Natural killer cell (primary cell): ENCODE results near the gene ZDHHC11. TPM values are rescaled to one million over a fixed set of nuclear protein-coding genes. Genes with fewer than 3 reads are reported as not detected.

ENCODE experiments used
- ATAC-seq, 3 donors: fragments of 150-1000 bp in 2 of 3; fragments of 200-7000 bp in 1 of 3; cut with Tn5 transposase; 1 replicate in 1 of 3; 2 replicates in 2 of 3; pipeline ENCODE4 v1.10.0; 2021; ENCODE audit warnings: mild to moderate bottlenecking in 2 of 3, moderate library complexity in 2 of 3
- DNase-seq, 2 donors: peaks; one replicate each; pipeline versions ENCODE4 v3.0.0 to v3.0.0-alpha.2; 2013 to 2021; ENCODE audit warnings: mixed read lengths in 1 of 2
- H3K27ac ChIP-seq: one replicate; pipeline ENCODE4 v1.5.1; 2013; ENCODE audit warnings: mild to moderate bottlenecking, low read length
- H3K27me3 ChIP-seq: one replicate; pipeline ENCODE4 v1.6.1; 2013; ENCODE audit warnings: low read length; ENCODE audit not compliant: control insufficient read depth, insufficient read depth
- H3K36me3 ChIP-seq: one replicate; pipeline ENCODE4 v1.6.1; 2013; ENCODE audit warnings: low read length; ENCODE audit not compliant: control insufficient read depth, insufficient read depth
- H3K4me1 ChIP-seq: one replicate; pipeline ENCODE4 v1.6.1; 2013; ENCODE audit warnings: low read length; ENCODE audit not compliant: control insufficient read depth, insufficient read depth
- H3K4me3 ChIP-seq: one replicate; pipeline ENCODE4 v1.5.1; 2013; ENCODE audit warnings: low read length
- H3K9me3 ChIP-seq: one replicate; pipeline ENCODE4 v1.6.1; 2013; ENCODE audit warnings: low read length; ENCODE audit not compliant: control insufficient read depth, insufficient read depth
- H3K27ac Mint-ChIP-seq, 2 donors: one replicate each; pipeline ENCODE4 v1.8.0; 2022; ENCODE audit warnings: mild to moderate bottlenecking in 2 of 2, mixed read lengths in 2 of 2, moderate library complexity in 1 of 2
- H3K27me3 Mint-ChIP-seq, 2 donors: one replicate each; pipeline ENCODE4 v1.8.0; 2022; ENCODE audit warnings: low read depth in 2 of 2, mixed read lengths in 2 of 2
- H3K36me3 Mint-ChIP-seq: one replicate; pipeline ENCODE4 v1.8.0; 2022; ENCODE audit warnings: mixed read lengths
- H3K4me1 Mint-ChIP-seq, 2 donors: one replicate each; pipeline ENCODE4 v1.8.0; 2022; ENCODE audit warnings: mixed read lengths in 2 of 2
- H3K4me3 Mint-ChIP-seq: one replicate; pipeline ENCODE4 v1.8.0; 2022; ENCODE audit warnings: mild to moderate bottlenecking, moderate library complexity, mixed read lengths
- H3K9me3 Mint-ChIP-seq, 2 donors: one replicate each; pipeline ENCODE4 v1.8.0; 2022; ENCODE audit warnings: mixed read lengths in 2 of 2
- CTCF ChIP-seq: fragments of 200-600 bp; IDR thresholded peaks from one replicate; pipeline ENCODE4 v1.8.0; 2022; ENCODE audit warnings: antibody characterized with exemption
- WGBS: methylation state at CpG from one replicate; pipeline ENCODE4 v1.1.7; 2013; ENCODE audit warnings: missing lambda C conversion rate; ENCODE audit not compliant: insufficient coverage; 5-methylcytosine and 5-hydroxymethylcytosine counted together
- intact Hi-C: fragments of 100-400 bp; cut with micrococcal nuclease; formaldehyde crosslinking; loops from one replicate; pipeline ENCODE4 v1.14.2; 2022
- total RNA-seq, 4 donors: library from RNA; stranded (reverse); fragments of 120-200 nt in 1 of 4; gene quantifications; one replicate each; pipeline versions ENCODE4 v1.2.3 to v1.2.4, GENCODE V29; 2013 to 2022

ZDHHC11 gene
- total RNA-seq, 3 donors from 2014 or later (not counting 1 experiment from before 2014, with no cell fraction given), result 2.2 to 7.0 (median 5.0) TPM

DNA sequence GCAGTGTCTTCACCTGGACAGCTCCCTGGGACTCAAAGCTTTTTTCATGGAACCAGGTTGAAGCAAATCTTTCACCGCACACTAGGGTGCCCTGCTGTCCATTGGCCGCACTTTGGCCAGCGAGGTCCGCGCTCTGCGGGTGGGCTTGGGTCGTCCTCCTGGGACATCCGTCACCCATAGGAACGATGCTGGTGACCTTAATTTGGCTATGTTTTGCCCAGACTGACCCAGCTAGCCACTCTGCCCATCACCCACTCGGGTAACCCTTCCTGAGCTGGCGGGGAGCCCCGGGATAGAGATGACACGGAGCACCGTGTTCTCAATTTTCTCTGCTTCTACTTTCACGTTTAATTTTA is 92.1 kb downstream of the ZDHHC11 start:
- no peak for TF ChIP-seq CTCF
- Histone ChIP-seq H3K36me3 (no peaks in the 10 kb centered on the region), H3K27me3 (no peaks in the 10 kb centered on the region), H3K4me3 (no peak overlapping the region), H3K4me1 (peaks cover 15% of the 10 kb centered on the region), H3K9me3 (no peaks in the 10 kb centered on the region), H3K27ac (no peak overlapping the region)
- Mint-ChIP-seq H3K27ac (no peak overlapping the region), H3K36me3 (no peaks in the 10 kb centered on the region), H3K4me1 (peaks cover 0 to 7% of the 10 kb centered on the region in 2 donors), H3K27me3 (peaks cover 0 to 4% of the 10 kb centered on the region in 2 donors), H3K9me3 (no peaks in the 10 kb centered on the region), H3K4me3 (peak overlapping the region; percentile 25)
- intact Hi-C loops, result no loop called here
- WGBS, result 91% methylated on average over 14 of the region's 15 CpGs
- ATAC-seq (no peak), DNase-seq (no peak)

GRCh38 chr5:757931-758697 is 92.7 kb downstream of the ZDHHC11 start:
- Mint-ChIP-seq H3K36me3 (no peaks in the 10 kb centered on the region), H3K4me1 (peaks cover 0 to 7% of the 10 kb centered on the region in 2 donors), H3K27ac (no peak overlapping the region), H3K4me3 (no peak overlapping the region), H3K27me3 (peaks cover 0 to 4% of the 10 kb centered on the region in 2 donors), H3K9me3 (no peaks in the 10 kb centered on the region)
- WGBS, result 73% methylated on average over 21 of the region's 21 CpGs
- ATAC-seq (no peak), DNase-seq (peak in 1 of 2 donors; percentile 52)
- TF ChIP-seq CTCF, result no peak
- no peaks in the 10 kb centered on the region for H3K36me3 ChIP-seq
- peaks cover 15% of the 10 kb centered on the region for H3K4me1 ChIP-seq
- H3K27me3 ChIP-seq, result no peaks in the 10 kb centered on the region
- no peaks in the 10 kb centered on the region for H3K9me3 ChIP-seq
- intact Hi-C loops, result no loop called here
- H3K4me3 ChIP-seq, result no peak overlapping the region
- no peak overlapping the region for H3K27ac ChIP-seq

DNA sequence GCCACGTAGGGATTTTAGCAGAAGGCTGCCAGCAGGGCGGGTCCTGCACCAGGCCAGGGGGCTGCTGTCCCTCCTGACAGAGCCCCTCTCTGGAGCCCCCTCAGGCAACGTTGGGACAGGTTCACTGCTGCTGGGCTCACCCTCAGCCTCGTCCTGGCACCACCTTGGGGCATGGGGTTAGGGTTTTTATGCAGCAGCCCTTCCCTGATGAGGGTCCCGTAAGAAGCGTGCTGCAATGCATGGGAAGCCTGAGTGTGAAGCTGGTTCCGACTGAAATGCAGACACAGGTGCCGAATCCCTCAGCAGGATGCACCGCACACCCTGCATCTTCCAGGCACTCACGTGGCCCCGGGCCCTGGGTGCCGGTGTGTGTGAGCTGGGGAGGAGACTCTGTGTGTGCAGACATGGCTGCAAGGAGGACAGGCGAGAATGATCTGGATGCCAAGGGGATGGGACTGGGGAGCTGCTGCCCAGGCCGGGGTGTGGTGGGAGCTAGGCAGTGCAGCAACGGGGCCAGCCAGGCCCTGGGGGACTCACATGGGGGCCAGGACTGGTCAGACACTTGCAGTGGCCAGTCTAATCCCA is 93.3 kb downstream of the ZDHHC11 start:
- no peaks in the 10 kb centered on the region for H3K36me3 Mint-ChIP-seq
- 89% methylated on average over 15 of the region's 15 CpGs for WGBS
- peaks cover 15% of the 10 kb centered on the region for H3K4me1 ChIP-seq
- intact Hi-C loops, result no loop called here
- H3K27ac Mint-ChIP-seq, result no peak overlapping the region
- no peak overlapping the region for H3K4me3 ChIP-seq
- H3K4me3 Mint-ChIP-seq, result peak overlapping the region; percentile 13
- H3K36me3 ChIP-seq, result no peaks in the 10 kb centered on the region
- H3K4me1 Mint-ChIP-seq, result peaks cover 0 to 7% of the 10 kb centered on the region in 2 donors
- no peaks in the 10 kb centered on the region for H3K9me3 Mint-ChIP-seq
- TF ChIP-seq CTCF, result no peak
- no peaks in the 10 kb centered on the region for H3K27me3 ChIP-seq
- H3K27ac ChIP-seq, result no peak overlapping the region
- no peaks in the 10 kb centered on the region for H3K9me3 ChIP-seq
- no peak for ATAC-seq
- peak in 1 of 2 donors; percentile 14 for DNase-seq
- peaks cover 0 to 4% of the 10 kb centered on the region in 2 donors for H3K27me3 Mint-ChIP-seq
